K562 (cell line): Measurements from ENCODE around the gene EFNA2. TPM values are rescaled to one million over a fixed set of nuclear protein-coding genes. Genes with fewer than 3 reads are reported as not detected.

Source experiments
- ATAC-seq: fragments of 200-7000 bp; cut with Tn5 transposase; 3 replicates; pipeline ENCODE4 v1.9.1; 2020; ENCODE audit warnings: moderate library complexity
- BruUV-seq: library from RNA; stranded (reverse); fragments of 400-500 nt; replicated peaks from 2 replicates; lab custom pipeline; 2021; lab: Mats Ljungman, UMichigan
- CTCF ChIA-PET: fragments of 300-600 bp; formaldehyde crosslinking; extraction: SDS; loops from one replicate; lab custom pipeline; 2021; ENCODE audit warnings: low intra/inter-chr PET ratio; lab: Yijun Ruan, JAX
- POLR2A ChIA-PET: fragments of 300-600, 350-650 bp; sonication (Branson Sonifier 250); formaldehyde crosslinking; extraction: SDS; loops from one replicate; lab custom pipeline; 2021; ENCODE audit warnings: antibody characterized with exemption, inconsistent platforms; lab: Yijun Ruan, JAX
- DNase-seq, 4 experiments: peaks; one replicate each; pipeline versions ENCODE4 v3.0.0 to v3.0.0-alpha.2; 2011 to 2018; ENCODE audit warnings: low spot score in 3 of 4, mixed read lengths in 3 of 4; ENCODE audit errors: extremely low read depth in 1 of 4
- FAIRE-seq: peaks from 2 replicates; lab custom pipeline; 2011; peaks lifted over from hg19 to GRCh38; lab: Jason Lieb, UNC
- H2AFZ ChIP-seq: 2 replicates; pipeline ENCODE4 v1.6.0; 2011; ENCODE audit warnings: low read depth, low read length, control low read depth, inconsistent platforms
- H3K27ac ChIP-seq: fragments of 200-600 bp; 3 replicates; pipeline ENCODE4 v1.8.0; 2011; ENCODE audit warnings: low read depth, mild to moderate bottlenecking, control low read depth, inconsistent platforms, low read length, moderate library complexity, mixed read lengths; ENCODE audit errors: extremely low read depth
- H3K27me3 ChIP-seq, 2 experiments: fragments of 300-600 bp in 1 of 2; 2 replicates in 1 of 2; 3 replicates in 1 of 2; pipeline versions ENCODE4 v1.6.0 to v1.8.0; 2011; ENCODE audit warnings: inconsistent platforms in 2 of 2, low read length in 2 of 2, mild to moderate bottlenecking in 1 of 2, mixed read lengths in 1 of 2, moderate library complexity in 1 of 2; ENCODE audit not compliant: control insufficient read depth in 2 of 2, insufficient read depth in 2 of 2
- H3K36me3 ChIP-seq: fragments of 300-600 bp; 3 replicates; pipeline ENCODE4 v1.8.0; 2011; ENCODE audit warnings: mild to moderate bottlenecking, low read length, inconsistent platforms; ENCODE audit not compliant: control insufficient read depth, insufficient read depth
- H3K4me1 ChIP-seq, 2 experiments: fragments of 200-600 bp in 1 of 2; replicated peaks in 1 of 2; 2 replicates in 1 of 2; 3 replicates in 1 of 2; pipeline versions ENCODE4 v1.5.1 to v1.8.0; 2011; ENCODE audit warnings: inconsistent platforms in 2 of 2, low read length in 2 of 2, mild to moderate bottlenecking in 1 of 2, mixed read lengths in 1 of 2, moderate library complexity in 1 of 2; ENCODE audit not compliant: control insufficient read depth in 2 of 2, insufficient read depth in 2 of 2
- H3K4me2 ChIP-seq: 2 replicates; pipeline ENCODE4 v1.6.1; 2011; ENCODE audit warnings: low read length, control low read depth, inconsistent platforms, mixed read lengths; ENCODE audit not compliant: insufficient read depth
- H3K4me3 ChIP-seq: fragments of 200-600 bp; sonication (generic), shearing (Covaris generic); 2 replicates; pipeline ENCODE4 v1.5.1; 2016; ENCODE audit warnings: control low read depth, inconsistent platforms
- H3K79me2 ChIP-seq: fragments of 200-600 bp; 3 replicates; pipeline ENCODE4 v1.8.0; 2011; ENCODE audit warnings: low read length, inconsistent platforms; ENCODE audit not compliant: control insufficient read depth, insufficient read depth
- H3K9ac ChIP-seq, 2 experiments: 2 replicates each; pipeline versions ENCODE4 v1.6.0 to v1.6.1; 2011; ENCODE audit warnings: low read depth in 2 of 2, low read length in 2 of 2, control low read depth in 1 of 2, inconsistent platforms in 1 of 2, mild to moderate bottlenecking in 1 of 2, mixed read lengths in 1 of 2; ENCODE audit not compliant: insufficient read depth in 1 of 2
- H3K9me1 ChIP-seq: one replicate; pipeline ENCODE4 v1.6.0; 2011; ENCODE audit warnings: inconsistent platforms, mild to moderate bottlenecking, low read length, moderate library complexity; ENCODE audit not compliant: control insufficient read depth, insufficient read depth
- H3K9me3 ChIP-seq: replicated peaks from 2 replicates; pipeline ENCODE4 v1.5.1; 2011; ENCODE audit warnings: low read depth, low read length, inconsistent platforms; ENCODE audit not compliant: control insufficient read depth, insufficient read depth
- H4K20me1 ChIP-seq: replicated peaks from 2 replicates; pipeline ENCODE4 v1.6.1; 2011; ENCODE audit warnings: low read length, inconsistent platforms, mixed read lengths; ENCODE audit not compliant: control insufficient read depth, insufficient read depth
- DEAF1 ChIP-seq: fragments of 450-650 bp; formaldehyde crosslinking; IDR thresholded peaks from 2 replicates; pipeline ENCODE4 v1.4.0; 2020; ENCODE audit warnings: mild to moderate bottlenecking, moderate library complexity
- HNRNPK ChIP-seq: fragments of 200-400 bp; formaldehyde crosslinking; IDR thresholded peaks from one replicate; pipeline ENCODE4 v1.6.1; 2018; ENCODE audit warnings: mild to moderate bottlenecking, low read depth, low read length; ENCODE audit not compliant: poor library complexity, severe bottlenecking
- JUNB ChIP-seq: fragments of 450-650 bp; formaldehyde crosslinking; conservative IDR thresholded peaks from 2 replicates; pipeline ENCODE4 v1.4.0; 2020; ENCODE audit warnings: mild to moderate bottlenecking
- MCM2 ChIP-seq: fragments of 450-650 bp; IDR thresholded peaks from 2 replicates; pipeline ENCODE4 v1.6.1; 2017; ENCODE audit warnings: low read depth, mild to moderate bottlenecking
- MECOM ChIP-seq: fragments of 250-450 bp; sonication (Bioruptor Pico); IDR thresholded peaks from 2 replicates; pipeline ENCODE4 v1.8.0; 2022; ENCODE audit warnings: inconsistent platforms
- NFRKB ChIP-seq: fragments of 450-650 bp; IDR thresholded peaks from 2 replicates; pipeline ENCODE4 v1.6.1; 2016; ENCODE audit warnings: low read depth
- PCBP1 ChIP-seq: fragments of 200-400 bp; formaldehyde crosslinking; IDR thresholded peaks from 2 replicates; pipeline ENCODE4 v1.6.1; 2018; ENCODE audit warnings: mild to moderate bottlenecking, low read depth, low read length; ENCODE audit not compliant: poor library complexity, severe bottlenecking
- SRSF1 ChIP-seq: fragments of 200-400 bp; formaldehyde crosslinking; IDR thresholded peaks from 2 replicates; pipeline ENCODE4 v1.6.1; 2017; ENCODE audit warnings: mild to moderate bottlenecking, low read depth, low read length, moderate library complexity
- STAG1 ChIP-seq: sonication (generic); formaldehyde crosslinking; IDR thresholded peaks from 2 replicates; pipeline ENCODE4 v1.5.0; 2020; ENCODE audit warnings: missing genetic modification reagents, borderline replicate concordance
- TAF15 ChIP-seq: fragments of 200-400 bp; formaldehyde crosslinking; IDR thresholded peaks from 2 replicates; pipeline ENCODE4 v1.6.1; 2017; ENCODE audit warnings: mild to moderate bottlenecking, low read depth, low read length, moderate library complexity
- ZNF253 ChIP-seq: fragments of 250-450 bp; sonication (Bioruptor Pico); conservative IDR thresholded peaks from 2 replicates; pipeline ENCODE4 v1.6.1; 2021; ENCODE audit warnings: mild to moderate bottlenecking
- ZNF780A ChIP-seq: fragments of 250-450 bp; sonication (Bioruptor Pico); IDR thresholded peaks from 2 replicates; pipeline ENCODE4 v1.5.0; 2021; ENCODE audit warnings: mild to moderate bottlenecking
- ZNF830 ChIP-seq: fragments of 250-450 bp; sonication (Bioruptor Pico); IDR thresholded peaks from 2 replicates; pipeline ENCODE4 v1.5.0; 2021; ENCODE audit warnings: mild to moderate bottlenecking
- ZSCAN29 ChIP-seq: fragments of 450-650 bp; IDR thresholded peaks from 2 replicates; pipeline ENCODE4 v1.6.1; 2017
- WGBS: fragments of 100-300 bp; shearing (Covaris generic); methylation state at CpG from one replicate; pipeline ENCODE4 v1.1.6; 2016; ENCODE audit warnings: low coverage, mixed read lengths; ENCODE audit not compliant: insufficient coverage; ENCODE audit errors: missing lambda C conversion rate; 5-methylcytosine and 5-hydroxymethylcytosine counted together
- in situ Hi-C: fragments of 300-500 bp; cut with MboI; formaldehyde crosslinking; loops from 4 replicates; pipeline ENCODE4 v1.15.0; 2018; ENCODE audit warnings: inconsistent platforms, mixed read lengths
- intact Hi-C: fragments of 100-400 bp; cut with micrococcal nuclease; formaldehyde crosslinking; loops from 2 replicates; pipeline ENCODE4 v1.14.2; 2022
- polyA plus RNA-seq, 8 experiments: library from polyadenylated mRNA; depleted of rRNA in 4 of 8; stranded (reverse) in 5 of 8; unstranded in 3 of 8; fragments of >200 nt; fragmentation: Nextera tagmentation in 2 of 8; fragmentation: Illumina TruSeq in 1 of 8; extraction: Ambion mirVana in 2 of 8; extraction: Trizol in 1 of 8; gene quantifications; 2 replicates each; pipeline versions ENCODE4 v1.2.1 to v1.2.3, GENCODE V29; 2011 to 2014; ENCODE audit warnings: inconsistent platforms in 1 of 8, missing spikeins in 1 of 8
- total RNA-seq, 7 experiments: library from RNA; depleted of rRNA in 6 of 7; stranded (reverse); fragments of >200 nt in 6 of 7; fragmentation: Illumina TruSeq in 2 of 7; extraction: Trizol in 2 of 7; gene quantifications; 2 replicates each; pipeline versions ENCODE4 v1.2.1 to v1.2.3, GENCODE V29; 2011 to 2021; ENCODE audit warnings: low replicate concordance in 1 of 7
- TF ChIP-seq, protein P1 (sequence below): fragments of 250-450 bp; sonication (Bioruptor Pico); IDR thresholded peaks from 2 replicates; pipeline ENCODE4 v1.8.0; 2022; ENCODE audit warnings: inconsistent platforms

Gene EFNA2
- total and polyA plus RNA-seq, 9 of the 15 experiments (the other 6 are each of a cell fraction or from before 2014, with no cell fraction given), result 0.11 to 0.44 (median 0.15) TPM; not detected in 6

DNA sequence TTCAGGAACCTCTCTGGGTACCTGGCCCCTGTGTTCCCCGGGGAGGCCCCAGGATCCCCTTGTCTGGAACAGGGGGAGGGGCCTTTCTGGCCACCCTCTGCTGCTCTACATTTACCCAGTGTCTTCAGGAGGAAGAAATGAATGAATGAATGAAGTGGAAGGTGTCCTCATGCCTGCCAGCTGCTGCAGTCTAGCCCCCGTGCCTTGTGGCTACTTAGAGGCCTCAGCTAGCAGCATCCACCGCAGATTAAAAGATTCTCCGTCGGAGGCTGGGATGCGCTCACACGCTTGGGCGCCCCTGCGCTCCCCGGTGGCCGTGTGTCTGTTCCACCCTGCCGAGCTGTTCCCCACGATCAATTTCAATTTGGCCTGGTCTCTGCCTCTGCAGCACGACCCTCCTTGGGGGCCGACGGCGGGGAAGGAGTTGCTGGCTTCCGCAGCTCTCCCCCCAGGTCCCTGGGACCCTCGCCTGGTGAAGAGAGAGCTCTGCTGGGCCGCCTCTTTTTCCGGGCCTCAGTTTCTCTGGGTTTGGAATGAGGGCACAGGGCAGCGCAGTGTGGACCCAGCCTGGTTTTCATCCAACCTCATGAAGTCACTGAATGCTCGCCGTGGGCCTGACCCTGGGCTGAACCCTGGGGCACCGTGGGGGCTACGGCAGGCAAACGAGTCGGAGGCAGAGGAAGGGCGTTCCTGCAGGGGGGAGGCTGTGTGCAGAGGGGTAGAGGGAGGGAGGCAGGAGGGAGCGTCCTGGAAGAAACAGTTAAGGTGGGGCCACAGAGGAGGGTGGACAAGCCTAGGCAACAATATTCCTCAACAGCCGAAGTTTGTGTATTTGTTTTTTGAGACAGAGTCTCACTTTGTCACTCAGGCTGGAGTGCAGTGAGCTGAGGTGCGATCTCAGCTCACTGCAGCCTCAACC lies 28.3 kb downstream of the EFNA2 start (continued):
- TF ChIP-seq ZSCAN29 (no peak), NFRKB (no peak), MECOM (no peak)

- no TSS peak for BruUV-seq
- Histone ChIP-seq H3K9me1 (no peaks in the 10 kb centered on the region), H3K4me3 (peak overlapping the region; percentile 21), H3K9ac (peak overlapping the region in 1 of 2 experiments; percentile 88; a peak in 3 of 4 replicates), H3K27me3 (no peaks in the 10 kb centered on the region), H3K4me2 (peak overlapping the region; percentile 59), H3K9me3 (no peaks in the 10 kb centered on the region), H3K27ac (no peak overlapping the region), H3K79me2 (no peaks in the 10 kb centered on the region), H2AFZ (peak overlapping the region; percentile 72), H3K36me3 (no peaks in the 10 kb centered on the region), H3K4me1 (peaks cover 2 to 67% of the 10 kb centered on the region in 2 experiments; a peak in 4 of 5 replicates), H4K20me1 (peaks cover 3% of the 10 kb centered on the region; the same call in 1 of the 2 replicates)
- ChIA-PET POLR2A (interaction anchor here (0.6 to 1.3 kb wide), 5 partner anchors 8 to 53 kb away, joined by 3 to 6 read pairs (median 3); partner anchors contain the start of gene CIRBP), CTCF (interaction anchor here (0.8 to 0.9 kb wide), 2 partner anchors 8 to 39 kb away, joined by 3 read pairs; a partner anchor contains a TSS)
- no peak for FAIRE-seq
- intact Hi-C loops (loop anchor here (2.0 kb wide), 1 partner anchor 57 kb away; no protein-coding TSS in a partner anchor), in situ Hi-C loops (no loop called here)
- 5% methylated on average over 46 of the region's 58 CpGs for WGBS
- peak; percentile 81 to 87 (median 85) for DNase-seq
- peak; percentile 92 for ATAC-seq
- TF ChIP-seq, protein P1, sequence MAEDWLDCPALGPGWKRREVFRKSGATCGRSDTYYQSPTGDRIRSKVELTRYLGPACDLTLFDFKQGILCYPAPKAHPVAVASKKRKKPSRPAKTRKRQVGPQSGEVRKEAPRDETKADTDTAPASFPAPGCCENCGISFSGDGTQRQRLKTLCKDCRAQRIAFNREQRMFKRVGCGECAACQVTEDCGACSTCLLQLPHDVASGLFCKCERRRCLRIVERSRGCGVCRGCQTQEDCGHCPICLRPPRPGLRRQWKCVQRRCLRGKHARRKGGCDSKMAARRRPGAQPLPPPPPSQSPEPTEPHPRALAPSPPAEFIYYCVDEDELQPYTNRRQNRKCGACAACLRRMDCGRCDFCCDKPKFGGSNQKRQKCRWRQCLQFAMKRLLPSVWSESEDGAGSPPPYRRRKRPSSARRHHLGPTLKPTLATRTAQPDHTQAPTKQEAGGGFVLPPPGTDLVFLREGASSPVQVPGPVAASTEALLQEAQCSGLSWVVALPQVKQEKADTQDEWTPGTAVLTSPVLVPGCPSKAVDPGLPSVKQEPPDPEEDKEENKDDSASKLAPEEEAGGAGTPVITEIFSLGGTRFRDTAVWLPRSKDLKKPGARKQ (CRISPR knock-in tag), result no peak
- TF ChIP-seq PCBP1 (no peak), MCM2 (no peak), TAF15 (no peak), ZNF253 (CRISPR knock-in tag) (no peak), HNRNPK (no peak), SRSF1 (0 out of 2 replicates have a peak, but pooled peaks have one; percentile 28), JUNB (CRISPR knock-in tag) (no peak), ZNF780A (CRISPR knock-in tag) (no peak), STAG1 (CRISPR knock-in tag) (peak; percentile 13; the same call in 1 of the 2 replicates), ZNF830 (no peak), DEAF1 (CRISPR knock-in tag) (0 out of 2 replicates have a peak, but pooled peaks have one; percentile 39), ZSCAN29 (0 out of 2 replicates have a peak, but pooled peaks have one; percentile 27)
These were observed 29.9 kb downstream of the EFNA2 start for GRCh38 chr19:1315470-1316166.
